HEK293T (cell line): ENCODE results near the gene IGF2BP2.

ENCODE experiments used
- BHLHE40 ChIP-seq: fragments of 450-650 bp; IDR thresholded peaks from 2 replicates; pipeline ENCODE4 v1.6.1; 2016; ENCODE audit warnings: mild to moderate bottlenecking, moderate library complexity, borderline replicate concordance
- ELF4 ChIP-seq: fragments of 450-650 bp; IDR thresholded peaks from 2 replicates; pipeline ENCODE4 v1.6.1; 2017; ENCODE audit warnings: antibody characterized with exemption
- FOXA1 ChIP-seq: fragments of 450-650 bp; IDR thresholded peaks from 2 replicates; pipeline ENCODE4 v1.6.1; 2016; ENCODE audit warnings: mild to moderate bottlenecking
- FOXK2 ChIP-seq: fragments of 450-650 bp; IDR thresholded peaks from 2 replicates; pipeline ENCODE4 v1.6.1; 2016; ENCODE audit warnings: mild to moderate bottlenecking
- FOXM1 ChIP-seq: fragments of 450-650 bp; IDR thresholded peaks from 2 replicates; pipeline ENCODE4 v1.6.1; 2017; ENCODE audit warnings: mild to moderate bottlenecking, borderline replicate concordance
- HDGF ChIP-seq: fragments of 450-650 bp; IDR thresholded peaks from 2 replicates; pipeline ENCODE4 v1.6.1; 2017; ENCODE audit warnings: antibody characterized with exemption, borderline replicate concordance
- SP1 ChIP-seq: fragments of 450-650 bp; IDR thresholded peaks from 2 replicates; pipeline ENCODE4 v1.6.1; 2017
- SUZ12 ChIP-seq: fragments of 450-650 bp; IDR thresholded peaks from 2 replicates; pipeline ENCODE4 v1.6.1; 2016; ENCODE audit warnings: mild to moderate bottlenecking
- TARDBP ChIP-seq: fragments of 450-650 bp; IDR thresholded peaks from 2 replicates; pipeline ENCODE4 v1.6.1; 2016
- TF ChIP-seq, protein P1 (sequence below): fragments of 450-650 bp; IDR thresholded peaks from 2 replicates; pipeline ENCODE4 v1.6.1; 2016

DNA sequence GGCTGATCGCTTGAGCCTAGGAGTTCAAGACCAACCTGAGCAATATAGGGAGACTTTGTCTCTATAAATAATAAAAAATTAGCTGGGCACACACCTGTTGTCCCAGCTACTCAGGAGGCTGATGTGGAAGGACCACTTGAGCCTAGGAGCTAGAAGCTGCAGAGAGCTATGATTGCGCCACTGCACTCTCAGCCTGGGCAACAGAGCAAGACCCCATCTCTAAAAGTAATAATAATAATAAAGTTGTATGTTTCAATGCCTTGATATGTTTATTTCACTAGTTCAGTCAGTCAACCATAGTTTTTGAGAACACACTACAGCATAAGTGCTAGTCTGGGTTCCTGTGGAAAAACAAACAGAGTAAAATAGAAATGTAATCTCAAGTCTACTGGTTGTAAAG, 36.5 kb downstream of the IGF2BP2 start:
- TF ChIP-seq, protein P1, sequence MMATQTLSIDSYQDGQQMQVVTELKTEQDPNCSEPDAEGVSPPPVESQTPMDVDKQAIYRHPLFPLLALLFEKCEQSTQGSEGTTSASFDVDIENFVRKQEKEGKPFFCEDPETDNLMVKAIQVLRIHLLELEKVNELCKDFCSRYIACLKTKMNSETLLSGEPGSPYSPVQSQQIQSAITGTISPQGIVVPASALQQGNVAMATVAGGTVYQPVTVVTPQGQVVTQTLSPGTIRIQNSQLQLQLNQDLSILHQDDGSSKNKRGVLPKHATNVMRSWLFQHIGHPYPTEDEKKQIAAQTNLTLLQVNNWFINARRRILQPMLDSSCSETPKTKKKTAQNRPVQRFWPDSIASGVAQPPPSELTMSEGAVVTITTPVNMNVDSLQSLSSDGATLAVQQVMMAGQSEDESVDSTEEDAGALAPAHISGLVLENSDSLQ: no peak
- TF ChIP-seq TARDBP (no peak), FOXM1 (no peak), ELF4 (no peak), FOXK2 (no peak), BHLHE40 (no peak), FOXA1 (no peak), SUZ12 (no peak), SP1 (no peak), HDGF (no peak)
